Suppressor macrophage treated with lipopolysaccharide for 4 hours (primary cell): Measurements from ENCODE around the gene HOXA13.
A peak's percentile ranks its signal among the peaks of the same experiment; 100 is the strongest.

Experiments used
- DNase-seq: peaks from one replicate; pipeline ENCODE4 v3.0.0-alpha.2; 2020

Gene HOXA13

DNA sequence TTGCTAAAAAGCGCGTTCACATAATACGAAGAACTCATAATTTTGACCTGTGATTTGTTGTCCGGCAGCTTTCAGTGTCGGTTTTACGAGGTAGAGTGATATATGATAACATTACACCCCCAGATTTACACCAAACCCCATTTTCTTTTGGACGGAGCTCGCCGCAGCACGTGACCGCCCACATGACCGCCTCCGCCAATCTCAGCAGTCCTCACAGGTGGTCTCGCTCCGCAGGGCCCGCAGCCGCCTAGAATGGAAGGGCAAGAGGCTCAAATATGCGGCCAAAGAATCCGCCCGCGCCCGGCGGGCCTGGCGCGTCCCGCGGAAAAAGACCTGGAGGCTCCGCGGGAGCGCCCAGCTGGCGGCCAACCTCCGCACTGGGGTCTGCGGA lies 43.4 kb downstream of the HOXA13 start, which contains the start of gene HOXA7:
TSS of gene HOXA7 (minus strand) at position 168 of the 391 bp plus-strand sequence. CDS start at position 38, 130 bp downstream.
- no peak for DNase-seq

DNA sequence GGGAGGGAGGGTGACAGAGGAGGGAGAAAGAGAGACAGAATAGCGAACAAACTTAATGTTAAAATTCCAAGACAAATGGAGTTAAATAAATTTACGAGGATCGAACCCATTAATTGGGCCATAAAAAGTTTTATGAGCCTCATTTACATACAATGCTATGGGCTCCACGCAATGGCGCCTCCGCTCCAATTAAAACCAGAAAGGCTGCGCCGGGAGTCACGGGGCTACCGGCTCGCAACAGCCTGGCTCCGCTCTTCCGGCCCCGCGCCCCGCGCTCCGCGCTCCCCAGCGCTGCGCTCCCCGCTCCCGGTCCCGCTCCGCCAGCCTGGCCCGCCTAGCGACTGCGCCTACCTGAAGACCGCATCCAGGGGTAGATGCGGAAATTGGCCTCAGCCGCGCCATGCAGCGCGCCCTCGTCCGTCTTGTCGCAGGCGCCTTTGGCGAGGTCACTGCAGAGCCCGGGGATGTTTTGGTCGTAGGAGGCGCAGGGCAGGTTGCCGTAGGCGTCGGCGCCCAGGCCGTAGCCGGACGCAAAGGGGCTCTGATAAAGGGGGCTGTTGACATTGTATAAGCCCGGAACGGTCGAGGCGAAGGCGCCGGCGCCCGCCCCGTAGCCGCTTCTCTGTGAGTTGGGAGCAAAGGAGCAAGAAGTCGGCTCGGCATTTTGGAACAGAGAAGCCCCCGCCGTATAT lies 43.9 kb downstream of the HOXA13 start:
- DNase-seq = no peak

DNA sequence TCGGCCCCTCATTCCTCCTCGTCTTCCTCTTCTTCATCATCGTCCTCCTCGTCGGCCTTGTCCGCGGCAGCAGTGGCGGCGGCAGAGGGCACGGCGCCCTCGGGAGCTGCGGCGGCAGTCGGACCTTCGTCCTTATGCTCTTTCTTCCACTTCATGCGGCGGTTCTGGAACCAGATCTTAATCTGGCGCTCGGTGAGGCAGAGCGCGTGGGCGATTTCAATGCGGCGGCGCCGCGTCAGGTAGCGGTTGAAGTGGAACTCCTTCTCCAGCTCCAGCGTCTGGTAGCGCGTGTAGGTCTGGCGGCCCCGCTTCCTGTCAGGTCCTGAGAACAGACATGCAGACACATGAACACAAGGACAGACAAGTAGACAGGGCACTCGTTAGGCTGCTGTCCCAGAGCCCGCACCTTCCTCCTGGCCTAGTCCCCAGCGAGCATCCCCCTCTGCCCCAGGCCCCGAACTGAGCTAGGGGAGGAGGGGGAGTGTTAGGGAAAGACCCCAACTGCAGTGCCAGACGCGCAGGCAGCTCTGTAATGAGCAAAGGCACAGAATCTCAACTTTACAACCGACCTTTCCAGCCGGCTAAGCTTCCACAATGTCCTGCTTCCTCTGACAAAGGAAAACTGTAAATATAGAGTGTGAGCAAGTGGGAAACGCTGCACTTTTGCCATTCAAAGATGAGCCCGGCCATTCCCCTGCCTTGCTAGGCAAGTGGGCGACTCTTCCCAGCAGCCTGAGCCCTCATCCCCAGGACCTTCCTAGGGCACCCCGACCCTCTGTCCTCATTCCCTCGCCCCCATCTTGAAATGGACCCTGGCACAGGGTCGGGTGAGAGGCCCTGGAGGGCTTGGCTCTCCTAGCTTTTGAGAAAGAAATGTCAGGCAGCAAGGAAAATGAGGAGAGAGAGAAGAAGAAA lies 44.7 kb downstream of the HOXA13 start:
- DNase-seq = no peak

DNA sequence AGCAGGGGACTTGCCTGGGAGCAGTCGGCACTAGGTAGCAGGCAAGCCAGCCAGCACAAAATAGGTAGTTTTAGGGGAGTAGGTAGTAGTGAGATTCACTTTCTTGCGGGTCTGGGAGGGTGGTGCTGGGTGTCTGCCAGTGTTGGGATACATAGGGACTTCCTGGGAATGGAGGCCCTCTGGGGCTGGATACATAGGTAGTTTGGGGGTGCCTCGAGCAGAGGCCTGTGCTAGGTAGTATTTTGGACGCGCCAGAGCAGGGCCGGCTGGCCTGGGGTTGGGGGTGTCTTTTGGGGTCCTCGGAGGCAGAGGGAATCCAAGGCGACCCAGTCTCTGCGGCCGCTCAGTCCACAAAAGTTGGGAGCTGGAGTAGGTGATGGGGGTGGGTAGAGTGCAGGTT lies 45.5 kb downstream of the HOXA13 start:
- DNase-seq = no peak

DNA sequence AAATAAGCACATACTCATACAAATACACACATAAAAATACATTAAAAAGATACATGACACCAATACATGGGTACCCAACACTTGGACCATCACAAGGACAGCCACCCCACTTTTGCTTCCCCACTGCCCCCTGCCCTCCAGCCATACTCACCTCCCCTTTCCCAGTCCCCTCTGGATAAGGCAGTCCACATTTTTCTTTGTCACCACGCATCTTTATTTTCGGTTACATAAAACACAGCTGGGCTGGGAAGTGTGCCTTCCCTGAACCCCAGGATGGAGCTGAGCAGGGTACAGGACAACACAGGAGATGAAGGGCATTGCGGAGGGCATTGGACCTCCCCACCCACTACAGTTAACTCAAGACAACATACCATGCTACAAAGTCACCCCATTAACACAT lies 46.4 kb downstream of the HOXA13 start:
- DNase-seq = no peak

DNA sequence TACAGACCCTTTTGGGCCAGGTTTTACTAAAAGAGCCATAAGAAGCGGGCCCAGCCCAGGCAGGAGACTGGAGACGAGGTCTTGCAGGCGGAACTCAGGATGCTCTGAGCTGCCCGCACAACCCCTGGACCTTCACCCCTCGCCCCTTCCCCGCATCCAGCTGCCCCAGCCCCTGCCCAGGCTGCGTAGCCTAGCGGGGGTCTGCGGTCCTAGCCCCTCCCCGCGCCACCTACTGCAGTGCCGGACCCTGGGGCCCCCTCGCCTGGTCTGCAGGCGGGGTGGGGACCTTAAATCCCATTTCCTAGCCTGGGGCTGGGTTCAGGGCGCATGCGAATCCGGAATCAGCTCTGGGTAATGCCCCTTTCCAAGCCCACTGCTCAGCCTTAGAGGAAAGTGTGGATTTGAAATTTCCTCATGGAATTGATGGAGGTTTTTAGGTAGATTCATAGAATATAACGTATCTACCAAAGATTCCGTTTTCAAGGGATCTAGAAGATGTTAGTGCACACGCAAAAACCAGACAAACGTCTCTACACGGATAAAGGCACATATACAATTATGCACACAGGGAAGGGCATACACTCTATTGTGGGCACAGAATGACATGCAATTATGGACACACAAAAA lies 47.0 kb downstream of the HOXA13 start:
- DNase-seq = no peak

DNA sequence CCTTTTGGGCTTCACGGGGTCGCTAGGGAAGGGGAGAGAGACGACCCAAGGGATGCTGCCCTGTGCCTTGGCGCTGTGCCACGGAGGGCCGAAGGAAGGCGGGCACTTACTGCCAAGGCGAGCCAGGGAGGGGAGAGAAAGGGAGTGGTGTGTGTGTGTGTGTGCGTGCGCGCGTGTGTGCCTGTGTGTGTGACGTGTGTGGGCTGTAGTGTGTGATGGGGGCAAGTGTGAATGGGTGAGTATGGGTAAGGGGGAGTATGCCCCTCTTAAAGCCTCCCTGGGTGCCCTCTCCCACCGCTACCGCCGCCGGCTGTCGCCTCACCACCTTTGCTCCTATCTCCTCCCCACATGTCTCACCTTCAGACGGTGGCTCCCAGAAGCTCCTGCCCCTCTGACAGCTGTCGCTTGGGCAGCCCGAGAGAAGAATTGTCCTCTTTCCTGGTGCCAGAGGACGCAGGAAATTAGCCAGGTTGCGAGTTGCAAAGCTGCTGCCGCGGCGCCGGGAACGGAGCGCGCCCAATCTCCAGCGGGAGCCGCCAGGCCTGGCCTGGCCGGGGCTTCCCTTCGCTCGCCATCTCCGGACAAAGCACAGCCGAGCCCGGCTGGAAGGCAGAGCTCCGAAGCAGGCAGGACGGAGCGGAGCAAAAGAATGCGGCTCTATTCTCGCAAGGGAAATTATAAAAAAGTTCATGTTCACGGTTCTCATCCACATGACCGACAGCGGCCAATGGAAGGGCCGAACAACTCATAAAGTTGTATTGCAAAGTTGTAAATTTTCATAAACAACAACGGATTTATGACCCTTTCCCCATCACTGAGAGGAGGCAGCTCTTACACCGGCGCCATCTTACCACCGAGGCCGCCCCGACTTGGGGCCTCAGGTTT lies 47.7 kb downstream of the HOXA13 start, which contains the start of gene HOXA3:
TSS of gene HOXA3 (minus strand) at position 653 of the 885 bp plus-strand sequence. CDS start 41,943 bp downstream, outside the sequence.
- DNase-seq = no peak

DNA sequence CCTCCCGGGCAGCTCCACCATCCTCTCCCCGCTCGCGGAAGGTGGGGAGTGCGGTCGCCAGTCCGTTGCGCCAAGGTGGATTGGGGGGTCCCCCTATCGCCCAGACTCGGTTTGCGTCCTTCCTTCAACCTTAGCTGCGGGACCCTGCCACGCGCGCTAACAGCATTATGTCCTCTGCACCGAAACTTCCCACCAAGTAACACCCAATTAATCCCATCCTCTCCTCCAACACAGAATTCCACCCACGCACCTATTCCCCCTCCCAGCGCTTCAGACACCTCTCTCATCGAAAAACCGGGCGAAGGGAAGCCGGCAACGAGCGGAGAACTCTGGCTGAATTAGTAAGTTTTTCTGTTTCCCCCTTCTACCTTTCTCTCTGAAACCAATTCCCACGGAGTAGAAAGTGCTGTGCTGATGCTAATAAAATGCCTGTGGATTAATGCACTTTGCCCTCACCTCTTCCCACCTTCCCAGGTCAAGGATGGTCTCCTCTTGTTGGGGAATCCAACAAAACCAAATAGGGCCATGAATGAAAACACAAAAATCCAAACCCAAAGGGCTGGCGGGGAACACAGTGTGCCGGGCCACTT lies 48.5 kb downstream of the HOXA13 start:
- DNase-seq = no peak

DNA sequence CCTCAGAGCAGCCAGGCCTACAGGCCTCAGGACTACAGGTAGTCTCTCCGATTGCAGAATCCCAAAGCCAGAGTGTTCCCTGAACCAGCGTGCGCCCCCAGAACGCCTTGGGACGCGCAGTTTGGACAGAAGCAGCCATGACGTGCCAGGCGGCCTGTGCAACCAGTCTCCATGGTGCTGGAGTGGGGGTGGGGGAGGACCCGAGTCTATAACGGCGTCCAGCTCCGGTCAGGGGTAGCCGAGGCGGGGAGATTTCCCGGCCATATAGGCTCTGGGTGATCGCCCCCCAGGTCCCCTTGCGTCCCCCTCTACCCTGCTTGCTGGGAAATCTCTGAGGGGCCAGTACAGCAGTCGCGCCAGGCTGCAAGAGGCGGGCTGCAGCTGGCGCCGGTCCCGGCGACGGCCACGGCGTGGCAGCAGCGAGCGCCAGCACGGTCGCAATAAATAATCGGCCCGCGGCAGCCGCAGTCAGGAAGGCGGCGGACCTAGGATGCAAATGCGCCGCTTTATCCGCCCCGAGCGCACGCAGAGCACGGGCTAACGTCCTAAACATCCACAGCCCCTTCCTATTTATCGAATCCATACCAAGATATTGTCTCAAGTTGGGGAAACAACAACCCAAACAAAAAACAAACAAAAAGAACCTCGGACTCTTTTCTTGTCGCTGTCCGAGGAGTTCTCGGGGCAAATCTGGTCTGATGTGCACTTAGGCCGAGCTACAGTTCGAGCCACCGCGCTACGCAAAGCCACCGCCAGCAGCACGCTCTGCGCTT lies 49.1 kb downstream of the HOXA13 start:
- DNase-seq = peak; percentile 84

DNA sequence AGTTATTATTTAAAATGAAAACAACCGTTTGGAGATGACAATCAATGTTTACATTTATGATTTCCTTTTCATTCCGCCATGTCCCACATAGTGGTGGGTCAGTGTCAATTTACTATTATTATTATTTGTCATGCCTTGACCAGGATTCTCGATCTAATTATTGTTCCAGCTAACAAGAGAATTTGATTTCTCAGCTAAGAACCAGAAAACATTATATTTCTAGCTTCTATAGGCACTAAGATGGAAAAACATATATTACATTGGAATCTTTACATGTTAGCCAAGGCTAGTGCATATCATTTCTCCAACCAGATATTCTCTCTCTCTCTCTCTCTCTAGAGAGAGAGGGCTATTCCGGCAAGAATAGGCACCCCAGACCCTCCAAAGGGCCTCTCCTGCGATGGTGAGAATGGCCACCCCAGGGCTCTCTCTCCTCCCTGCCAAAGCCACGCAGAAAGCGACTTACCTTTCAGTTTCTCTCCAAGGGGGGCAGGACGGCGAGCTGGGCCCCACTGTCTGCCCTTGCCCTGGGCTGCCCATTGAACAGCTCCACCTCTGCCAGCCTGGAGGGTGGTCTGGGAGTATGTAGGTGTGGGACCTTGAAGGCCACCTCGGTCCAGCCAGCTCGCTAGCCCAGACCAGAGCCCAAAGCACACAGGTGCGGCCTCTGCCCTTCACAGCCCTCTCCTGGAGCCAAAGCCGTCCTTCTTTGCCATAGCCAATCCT lies 49.9 kb downstream of the HOXA13 start:
- no peak for DNase-seq

DNA sequence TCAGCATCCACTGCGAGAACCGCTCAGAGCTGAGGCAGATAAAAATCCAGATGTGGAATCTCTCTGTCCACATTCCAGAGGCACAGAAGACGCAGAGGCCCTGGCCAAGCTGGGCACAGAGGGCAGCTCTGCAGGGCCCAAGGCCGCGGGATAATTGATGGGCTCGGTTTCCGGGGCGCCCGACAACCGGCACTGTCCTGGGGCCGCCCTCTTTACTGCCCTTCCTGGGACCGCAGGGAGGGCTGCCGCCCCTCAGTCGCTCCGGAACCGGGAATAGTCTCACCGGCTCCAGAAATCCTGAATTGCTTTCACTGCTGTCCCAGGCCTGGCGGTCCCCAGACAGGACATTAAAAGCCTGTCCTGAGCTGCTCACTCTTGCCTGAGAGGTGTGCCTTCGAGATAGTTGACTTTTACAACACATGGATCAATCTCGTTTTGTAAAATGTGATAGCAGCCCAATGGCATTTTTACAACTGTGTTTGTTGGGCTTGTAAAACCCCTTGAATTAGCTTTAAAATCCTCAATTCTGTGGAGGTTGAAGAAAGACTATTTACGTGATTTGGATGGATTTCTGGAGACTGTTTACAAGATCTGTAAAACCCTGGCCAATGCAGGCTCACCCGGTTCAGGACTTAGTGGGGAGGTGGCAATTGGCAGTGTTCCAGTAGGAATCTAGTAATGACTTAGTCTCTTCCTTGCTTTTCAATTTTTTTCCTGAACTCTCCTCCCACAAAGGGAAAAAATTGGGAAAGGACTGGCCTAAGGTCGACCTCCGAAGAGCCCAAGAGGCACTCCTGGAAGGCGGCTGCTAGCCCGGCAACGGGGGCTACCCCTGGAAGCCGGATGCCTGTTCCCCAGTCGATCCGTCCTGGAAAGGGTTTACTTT lies 50.9 kb downstream of the HOXA13 start:
- no peak for DNase-seq

DNA sequence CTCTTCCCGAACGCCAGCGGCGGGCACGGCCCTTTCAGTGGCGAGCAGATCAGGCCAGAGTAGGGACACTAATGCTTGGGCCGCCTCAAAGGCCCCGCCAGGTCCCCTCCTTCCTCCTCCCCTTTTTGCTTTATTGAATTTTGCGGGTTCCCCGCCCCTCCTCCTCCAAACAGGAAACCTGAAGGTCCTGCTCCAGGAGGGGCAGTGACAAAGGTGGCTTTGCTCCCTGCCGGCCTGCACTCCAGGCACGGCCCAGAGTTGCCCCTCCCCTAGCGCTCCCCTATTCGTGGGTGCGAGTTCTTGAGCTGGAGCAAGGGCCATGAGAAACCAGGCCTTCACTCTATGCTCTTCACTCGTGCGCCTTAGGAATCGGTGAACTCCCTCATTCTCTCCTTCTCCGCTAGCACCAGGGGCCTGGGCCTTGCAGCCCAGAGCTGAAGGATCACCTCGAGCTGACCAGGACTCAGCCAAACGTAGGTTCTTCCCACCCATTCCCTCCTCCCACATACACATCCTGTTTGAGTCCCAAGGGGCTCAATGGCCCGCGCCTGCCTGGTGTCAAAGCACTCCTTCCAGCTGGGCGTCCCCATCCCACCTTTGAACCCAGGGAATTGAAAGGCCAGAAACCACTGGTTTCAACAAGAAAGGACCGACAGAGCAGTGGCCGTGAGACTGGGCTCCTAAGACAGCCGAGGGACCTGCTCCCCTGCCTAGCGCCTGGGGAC lies 51.7 kb downstream of the HOXA13 start:
- no peak for DNase-seq

DNA sequence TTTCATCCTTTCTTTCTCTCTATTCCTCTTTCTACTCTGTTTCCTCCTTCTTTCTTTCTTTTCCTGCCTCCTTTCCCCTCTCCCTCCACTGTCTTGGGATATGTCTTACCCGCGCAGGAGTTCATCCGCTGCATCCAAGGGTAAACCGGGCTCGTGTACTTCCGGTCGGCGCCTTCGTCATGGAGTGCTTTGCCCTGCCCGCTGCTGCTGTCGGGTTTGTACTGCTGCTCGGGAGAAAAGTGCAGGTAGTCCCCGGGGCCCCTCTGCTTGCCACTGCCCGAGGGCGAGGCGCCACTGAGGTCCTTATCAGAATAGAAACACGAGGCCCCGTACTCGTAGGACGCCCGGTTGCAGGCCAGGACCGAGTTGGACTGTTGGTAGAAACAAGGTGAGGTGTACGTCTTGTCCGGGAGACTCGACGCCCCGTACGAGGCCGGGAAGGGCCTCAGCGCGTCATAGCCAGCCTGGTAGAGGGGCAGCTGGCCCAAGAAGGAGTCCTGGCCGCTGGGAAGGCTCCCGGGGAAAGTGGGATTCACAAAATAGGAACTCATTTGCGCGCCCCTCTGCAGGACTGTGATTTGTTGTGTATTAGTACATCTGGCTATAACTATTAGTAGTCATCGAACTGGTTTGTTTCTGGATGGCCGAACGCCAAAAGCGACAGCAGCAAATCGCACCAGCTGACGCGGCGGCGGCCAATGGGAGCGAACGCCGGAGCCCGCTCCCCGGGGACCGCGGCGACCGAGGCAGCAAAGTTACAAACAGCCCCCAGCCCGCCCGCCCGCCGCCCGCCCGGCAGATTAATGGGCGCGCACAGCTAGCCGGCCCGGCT lies 52.5 kb downstream of the HOXA13 start, which contains the start of gene HOXA6:
TSS of gene HOXA6 (minus strand) at position 576 of the 832 bp plus-strand sequence. CDS start at position 551, 25 bp downstream.
- DNase-seq = no peak

DNA sequence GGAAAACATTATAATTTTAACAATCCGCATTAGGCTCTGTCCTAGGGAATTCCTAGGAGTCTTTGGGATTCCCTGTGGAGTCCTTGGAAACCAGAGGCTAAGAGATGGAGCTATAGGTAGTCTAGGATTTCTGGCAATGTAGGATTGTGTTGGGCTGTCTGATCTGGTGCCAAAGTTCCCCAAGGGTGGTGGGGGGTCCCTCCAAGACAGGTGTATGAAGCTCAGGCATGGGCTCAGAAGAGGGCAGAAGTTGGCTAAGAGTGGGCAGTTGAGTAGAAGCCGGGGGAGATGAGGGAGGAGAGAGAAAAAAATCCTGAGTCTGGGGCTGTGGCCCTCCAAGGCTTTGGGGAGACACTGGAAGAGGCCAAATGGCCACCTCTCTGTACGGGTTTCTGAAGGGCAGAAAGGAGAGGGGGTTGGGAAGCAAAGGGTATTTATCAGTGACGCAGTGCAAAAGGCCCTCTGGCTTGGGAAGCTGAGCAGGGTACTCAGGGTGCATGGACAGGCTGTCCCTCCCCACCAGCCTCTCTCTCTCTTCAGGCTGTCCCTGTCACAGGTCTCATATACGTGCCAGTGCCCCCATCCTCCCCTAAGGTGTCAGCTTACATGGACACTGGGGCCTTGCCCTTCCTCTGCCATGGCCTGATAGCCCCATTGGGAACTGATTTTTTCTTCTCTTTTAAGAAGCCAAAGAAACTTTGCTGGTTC lies 53.2 kb downstream of the HOXA13 start:
- no peak for DNase-seq

DNA sequence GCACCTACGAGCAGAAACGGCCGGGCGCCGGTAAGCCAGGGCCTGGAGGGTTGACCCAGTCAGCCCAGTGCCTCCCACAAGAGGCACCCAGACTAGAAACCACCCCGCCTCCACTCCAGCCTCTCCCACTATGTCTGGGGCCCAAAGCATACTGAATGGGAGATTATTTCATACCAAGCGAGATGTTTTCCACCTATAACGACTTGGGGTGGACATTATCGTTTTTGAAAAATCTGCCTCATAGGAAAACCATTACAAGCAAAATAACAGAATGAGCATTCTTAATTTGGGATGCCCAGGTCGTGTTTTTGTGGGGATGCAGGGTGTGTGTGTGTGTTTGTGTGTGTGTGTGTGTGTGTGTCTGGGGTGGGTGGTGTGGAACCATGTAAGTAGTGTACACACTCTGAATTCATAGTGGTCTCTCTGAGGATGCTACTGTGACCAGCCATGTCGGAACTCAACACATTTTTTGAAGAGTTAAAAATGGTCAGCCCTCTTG lies 53.9 kb downstream of the HOXA13 start:
- DNase-seq = no peak

DNA sequence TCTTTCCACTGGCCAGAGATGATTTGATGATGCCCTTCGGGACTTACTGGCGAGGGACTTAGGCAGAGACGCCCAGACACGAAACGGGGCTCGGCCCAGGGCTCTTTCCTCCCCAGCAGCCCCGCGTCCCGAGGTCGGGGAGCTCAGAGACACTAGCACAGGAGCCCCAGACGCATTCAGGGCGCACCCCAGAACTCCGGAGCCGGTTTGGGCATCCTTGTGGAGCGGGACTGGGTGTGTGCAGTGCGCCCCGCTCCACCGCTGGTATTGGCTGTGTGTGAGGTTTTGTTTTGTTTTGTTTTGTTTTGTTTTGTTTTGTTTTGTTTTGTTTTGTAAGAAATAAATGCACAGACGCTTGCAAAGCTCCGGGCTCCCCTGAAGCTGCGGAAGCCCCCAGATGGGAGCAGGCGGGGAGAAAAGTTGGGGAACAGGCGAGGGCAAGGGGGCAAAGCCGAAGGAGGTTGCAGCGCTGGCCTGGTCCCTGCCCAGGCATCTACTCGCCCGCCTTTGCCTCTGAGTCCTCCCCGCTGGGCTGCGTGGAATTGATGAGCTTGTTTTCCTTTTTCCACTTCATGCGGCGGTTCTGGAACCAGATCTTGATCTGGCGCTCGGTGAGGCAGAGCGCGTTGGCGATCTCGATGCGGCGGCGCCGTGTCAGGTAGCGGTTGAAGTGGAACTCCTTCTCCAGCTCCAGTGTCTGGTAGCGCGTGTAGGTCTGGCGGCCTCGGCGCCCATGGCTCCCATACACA lies 54.6 kb downstream of the HOXA13 start:
- DNase-seq = no peak
